K562 (cell line): Measurements from ENCODE around the gene COG6. TPM values are rescaled to one million over a fixed set of nuclear protein-coding genes. Genes with fewer than 3 reads are reported as not detected.

Experiments
- ATAC-seq: fragments of 200-7000 bp; cut with Tn5 transposase; 3 replicates; pipeline ENCODE4 v1.9.1; 2020; ENCODE audit warnings: moderate library complexity
- BruUV-seq: library from RNA; stranded (reverse); fragments of 400-500 nt; replicated peaks from 2 replicates; lab custom pipeline; 2021; lab: Mats Ljungman, UMichigan
- CTCF ChIA-PET: fragments of 300-600 bp; formaldehyde crosslinking; extraction: SDS; loops from one replicate; lab custom pipeline; 2021; ENCODE audit warnings: low intra/inter-chr PET ratio; lab: Yijun Ruan, JAX
- POLR2A ChIA-PET: fragments of 300-600, 350-650 bp; sonication (Branson Sonifier 250); formaldehyde crosslinking; extraction: SDS; loops from one replicate; lab custom pipeline; 2021; ENCODE audit warnings: antibody characterized with exemption, inconsistent platforms; lab: Yijun Ruan, JAX
- DNase-seq, 4 experiments: peaks; one replicate each; pipeline versions ENCODE4 v3.0.0 to v3.0.0-alpha.2; 2011 to 2018; ENCODE audit warnings: low spot score in 3 of 4, mixed read lengths in 3 of 4; ENCODE audit errors: extremely low read depth in 1 of 4
- FAIRE-seq: peaks from 2 replicates; lab custom pipeline; 2011; peaks lifted over from hg19 to GRCh38; lab: Jason Lieb, UNC
- H2AFZ ChIP-seq: 2 replicates; pipeline ENCODE4 v1.6.0; 2011; ENCODE audit warnings: low read depth, low read length, control low read depth, inconsistent platforms
- H3K27ac ChIP-seq: fragments of 200-600 bp; 3 replicates; pipeline ENCODE4 v1.8.0; 2011; ENCODE audit warnings: low read depth, mild to moderate bottlenecking, control low read depth, inconsistent platforms, low read length, moderate library complexity, mixed read lengths; ENCODE audit errors: extremely low read depth
- H3K27me3 ChIP-seq, 2 experiments: fragments of 300-600 bp in 1 of 2; 2 replicates in 1 of 2; 3 replicates in 1 of 2; pipeline versions ENCODE4 v1.6.0 to v1.8.0; 2011; ENCODE audit warnings: inconsistent platforms in 2 of 2, low read length in 2 of 2, mild to moderate bottlenecking in 1 of 2, mixed read lengths in 1 of 2, moderate library complexity in 1 of 2; ENCODE audit not compliant: control insufficient read depth in 2 of 2, insufficient read depth in 2 of 2
- H3K36me3 ChIP-seq: fragments of 300-600 bp; 3 replicates; pipeline ENCODE4 v1.8.0; 2011; ENCODE audit warnings: mild to moderate bottlenecking, low read length, inconsistent platforms; ENCODE audit not compliant: control insufficient read depth, insufficient read depth
- H3K4me1 ChIP-seq, 2 experiments: fragments of 200-600 bp in 1 of 2; replicated peaks in 1 of 2; 2 replicates in 1 of 2; 3 replicates in 1 of 2; pipeline versions ENCODE4 v1.5.1 to v1.8.0; 2011; ENCODE audit warnings: inconsistent platforms in 2 of 2, low read length in 2 of 2, mild to moderate bottlenecking in 1 of 2, mixed read lengths in 1 of 2, moderate library complexity in 1 of 2; ENCODE audit not compliant: control insufficient read depth in 2 of 2, insufficient read depth in 2 of 2
- H3K4me2 ChIP-seq: 2 replicates; pipeline ENCODE4 v1.6.1; 2011; ENCODE audit warnings: low read length, control low read depth, inconsistent platforms, mixed read lengths; ENCODE audit not compliant: insufficient read depth
- H3K4me3 ChIP-seq: fragments of 200-600 bp; sonication (generic), shearing (Covaris generic); 2 replicates; pipeline ENCODE4 v1.5.1; 2016; ENCODE audit warnings: control low read depth, inconsistent platforms
- H3K79me2 ChIP-seq: fragments of 200-600 bp; 3 replicates; pipeline ENCODE4 v1.8.0; 2011; ENCODE audit warnings: low read length, inconsistent platforms; ENCODE audit not compliant: control insufficient read depth, insufficient read depth
- H3K9ac ChIP-seq, 2 experiments: 2 replicates each; pipeline versions ENCODE4 v1.6.0 to v1.6.1; 2011; ENCODE audit warnings: low read depth in 2 of 2, low read length in 2 of 2, control low read depth in 1 of 2, inconsistent platforms in 1 of 2, mild to moderate bottlenecking in 1 of 2, mixed read lengths in 1 of 2; ENCODE audit not compliant: insufficient read depth in 1 of 2
- H3K9me1 ChIP-seq: one replicate; pipeline ENCODE4 v1.6.0; 2011; ENCODE audit warnings: inconsistent platforms, mild to moderate bottlenecking, low read length, moderate library complexity; ENCODE audit not compliant: control insufficient read depth, insufficient read depth
- H3K9me3 ChIP-seq: replicated peaks from 2 replicates; pipeline ENCODE4 v1.5.1; 2011; ENCODE audit warnings: low read depth, low read length, inconsistent platforms; ENCODE audit not compliant: control insufficient read depth, insufficient read depth
- H4K20me1 ChIP-seq: replicated peaks from 2 replicates; pipeline ENCODE4 v1.6.1; 2011; ENCODE audit warnings: low read length, inconsistent platforms, mixed read lengths; ENCODE audit not compliant: control insufficient read depth, insufficient read depth
- CEBPB ChIP-seq: fragments of 450-650 bp; IDR thresholded peaks from 2 replicates; pipeline ENCODE4 v1.6.1; 2016; ENCODE audit warnings: missing genetic modification characterization, missing compliant biosample characterization
- ESRRB ChIP-seq: fragments of 250-450 bp; sonication (Bioruptor Pico); IDR thresholded peaks from 2 replicates; pipeline ENCODE4 v1.5.0; 2020; ENCODE audit warnings: mild to moderate bottlenecking, moderate library complexity, borderline replicate concordance
- FOXJ2 ChIP-seq: fragments of 200-800 bp; sonication (Bioruptor generic); IDR thresholded peaks from 2 replicates; pipeline ENCODE4 v1.6.1; 2016; ENCODE audit warnings: missing genetic modification characterization, missing compliant biosample characterization
- JUND ChIP-seq, 2 experiments: IDR thresholded peaks; 2 replicates in 1 of 2; 3 replicates in 1 of 2; pipeline ENCODE4 v1.6.1; 2011; ENCODE audit warnings: borderline replicate concordance in 2 of 2, low read depth in 2 of 2, low read length in 2 of 2, improper control_type of control experiment in 1 of 2, missing biosample characterization in 1 of 2, missing genetic modification characterization in 1 of 2, missing genetic modification reagents in 1 of 2
- MYNN ChIP-seq, 2 experiments: sonication (generic); formaldehyde crosslinking in 1 of 2; IDR thresholded peaks; 2 replicates each; pipeline versions ENCODE4 v1.5.0 to v1.6.1; 2016 to 2020; ENCODE audit warnings: antibody characterized with exemption in 1 of 2, missing genetic modification reagents in 1 of 2
- NFIX ChIP-seq: fragments of 250-450 bp; sonication (Bioruptor Pico); IDR thresholded peaks from 2 replicates; pipeline ENCODE4 v1.4.0; 2020; ENCODE audit warnings: low read depth, mild to moderate bottlenecking, moderate library complexity
- PHB ChIP-seq: fragments of 250-450 bp; sonication (Bioruptor Pico); IDR thresholded peaks from 2 replicates; pipeline ENCODE4 v1.5.0; 2021
- POLR2A ChIP-seq: fragments of 450-650 bp; conservative IDR thresholded peaks from 2 replicates; pipeline ENCODE4 v1.6.1; 2016
- TARDBP ChIP-seq: fragments of 450-650 bp; IDR thresholded peaks from 2 replicates; pipeline ENCODE4 v1.6.1; 2016
- TCF3 ChIP-seq: sonication (generic); formaldehyde crosslinking; IDR thresholded peaks from 2 replicates; pipeline ENCODE4 v1.4.0; 2020; ENCODE audit warnings: mild to moderate bottlenecking, missing genetic modification reagents
- TEAD2 ChIP-seq: fragments of 450-650 bp; IDR thresholded peaks from 2 replicates; pipeline ENCODE4 v1.6.1; 2016; ENCODE audit warnings: missing genetic modification characterization, control low read depth, missing compliant biosample characterization
- ZNF217 ChIP-seq: sonication (generic); formaldehyde crosslinking; IDR thresholded peaks from 2 replicates; pipeline ENCODE4 v1.8.0; 2022; ENCODE audit warnings: mild to moderate bottlenecking, missing genetic modification reagents
- ZNF232 ChIP-seq: sonication (generic); formaldehyde crosslinking; IDR thresholded peaks from 2 replicates; pipeline ENCODE4 v1.8.0; 2022; ENCODE audit warnings: mild to moderate bottlenecking, missing genetic modification reagents
- ZNF24 ChIP-seq: fragments of 450-650 bp; IDR thresholded peaks from 2 replicates; pipeline ENCODE4 v1.6.1; 2016
- ZNF311 ChIP-seq: fragments of 250-450 bp; sonication (Bioruptor Pico); IDR thresholded peaks from 2 replicates; pipeline ENCODE4 v1.4.0; 2020; ENCODE audit warnings: mild to moderate bottlenecking, moderate library complexity
- ZNF551 ChIP-seq: fragments of 250-450 bp; sonication (Bioruptor Pico); IDR thresholded peaks from 2 replicates; pipeline ENCODE4 v1.5.0; 2021; ENCODE audit warnings: mild to moderate bottlenecking, moderate library complexity
- ZNF584 ChIP-seq: fragments of 200-800 bp; sonication (Bioruptor generic); IDR thresholded peaks from 2 replicates; pipeline ENCODE4 v1.6.1; 2016; ENCODE audit warnings: low read depth, mild to moderate bottlenecking, missing genetic modification characterization, missing compliant biosample characterization
- WGBS: fragments of 100-300 bp; shearing (Covaris generic); methylation state at CpG from one replicate; pipeline ENCODE4 v1.1.6; 2016; ENCODE audit warnings: low coverage, mixed read lengths; ENCODE audit not compliant: insufficient coverage; ENCODE audit errors: missing lambda C conversion rate; 5-methylcytosine and 5-hydroxymethylcytosine counted together
- in situ Hi-C: fragments of 300-500 bp; cut with MboI; formaldehyde crosslinking; loops from 4 replicates; pipeline ENCODE4 v1.15.0; 2018; ENCODE audit warnings: inconsistent platforms, mixed read lengths
- intact Hi-C: fragments of 100-400 bp; cut with micrococcal nuclease; formaldehyde crosslinking; loops from 2 replicates; pipeline ENCODE4 v1.14.2; 2022
- polyA plus RNA-seq, 8 experiments: library from polyadenylated mRNA; depleted of rRNA in 4 of 8; stranded (reverse) in 5 of 8; unstranded in 3 of 8; fragments of >200 nt; fragmentation: Nextera tagmentation in 2 of 8; fragmentation: Illumina TruSeq in 1 of 8; extraction: Ambion mirVana in 2 of 8; extraction: Trizol in 1 of 8; gene quantifications; 2 replicates each; pipeline versions ENCODE4 v1.2.1 to v1.2.3, GENCODE V29; 2011 to 2014; ENCODE audit warnings: inconsistent platforms in 1 of 8, missing spikeins in 1 of 8
- total RNA-seq, 7 experiments: library from RNA; depleted of rRNA in 6 of 7; stranded (reverse); fragments of >200 nt in 6 of 7; fragmentation: Illumina TruSeq in 2 of 7; extraction: Trizol in 2 of 7; gene quantifications; 2 replicates each; pipeline versions ENCODE4 v1.2.1 to v1.2.3, GENCODE V29; 2011 to 2021; ENCODE audit warnings: low replicate concordance in 1 of 7
- TF ChIP-seq, protein P1 (sequence below): fragments of 450-650 bp; formaldehyde crosslinking; conservative IDR thresholded peaks from 2 replicates; pipeline ENCODE4 v1.4.0; 2022; ENCODE audit warnings: mild to moderate bottlenecking, missing genetic modification characterization

Gene COG6
- total and polyA plus RNA-seq, 9 of the 15 experiments (the other 6 are each of a cell fraction or from before 2014, with no cell fraction given) = 2.6 to 20.9 (median 9.6) TPM

DNA sequence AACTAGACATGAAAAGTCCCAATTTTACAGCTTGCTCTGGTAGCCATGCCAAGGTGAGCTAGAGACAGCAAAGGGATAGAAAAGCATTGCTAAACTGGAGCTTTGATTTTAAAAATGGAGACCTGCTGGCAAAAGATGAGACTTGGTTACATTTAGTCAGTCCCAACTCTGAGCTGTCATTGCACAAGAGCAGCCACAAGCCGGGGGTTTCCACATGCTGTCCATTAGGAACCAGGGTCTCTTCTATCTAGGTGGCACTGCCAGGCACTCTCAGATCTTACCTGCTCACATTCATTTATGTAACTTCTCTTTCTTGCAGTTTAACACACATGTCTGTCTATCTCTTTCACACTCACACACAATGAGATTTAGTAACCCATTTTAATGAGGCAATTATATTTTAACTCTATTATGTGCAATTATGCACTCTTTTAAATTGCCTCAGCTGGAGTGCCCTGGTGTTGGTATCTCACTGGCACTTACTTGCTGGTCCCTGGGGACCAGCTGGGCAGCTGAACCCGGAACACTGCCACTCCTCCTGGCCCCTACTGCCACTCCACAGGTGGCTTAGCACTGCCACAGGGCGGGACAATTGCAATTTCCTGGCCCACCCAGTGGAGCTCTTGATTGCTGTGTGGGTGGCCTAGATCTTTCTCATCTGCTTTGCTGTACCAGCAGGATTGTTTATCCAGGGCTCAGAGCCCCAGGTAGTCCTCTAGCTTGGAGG lies 112.5 kb downstream of the COG6 start:
- H3K9ac ChIP-seq = no peak overlapping the region
- ATAC-seq (no peak), DNase-seq (no peak), FAIRE-seq (no peak)
- H3K9me3 ChIP-seq = no peaks in the 10 kb centered on the region
- no peaks in the 10 kb centered on the region for H3K36me3 ChIP-seq
- no peaks in the 10 kb centered on the region for H3K4me1 ChIP-seq
- no peak overlapping the region for H2AFZ ChIP-seq
- H3K9me1 ChIP-seq = no peaks in the 10 kb centered on the region
- intact Hi-C loops (no loop called here), in situ Hi-C loops (no loop called here)
- BruUV-seq = no TSS peak
- no peaks in the 10 kb centered on the region for H4K20me1 ChIP-seq
- H3K79me2 ChIP-seq = no peaks in the 10 kb centered on the region
- 0% methylated on average over 3 of the region's 3 CpGs for WGBS
- H3K27me3 ChIP-seq = no peaks in the 10 kb centered on the region
- POLR2A ChIA-PET = interaction anchor here (0.6 to 0.7 kb wide), 2 partner anchors 9 to 1074 kb away, joined by 3 to 4 read pairs; no protein-coding TSS in a partner anchor
- TF ChIP-seq NFIX (no peak), ZNF217 (CRISPR knock-in tag) (no peak), FOXJ2 (tag) (no peak), POLR2A (no peak), ZNF24 (no peak)
- CTCF ChIA-PET = no interaction called here
- H3K27ac ChIP-seq = no peak overlapping the region
- no peak overlapping the region for H3K4me3 ChIP-seq
- no peak overlapping the region for H3K4me2 ChIP-seq

DNA sequence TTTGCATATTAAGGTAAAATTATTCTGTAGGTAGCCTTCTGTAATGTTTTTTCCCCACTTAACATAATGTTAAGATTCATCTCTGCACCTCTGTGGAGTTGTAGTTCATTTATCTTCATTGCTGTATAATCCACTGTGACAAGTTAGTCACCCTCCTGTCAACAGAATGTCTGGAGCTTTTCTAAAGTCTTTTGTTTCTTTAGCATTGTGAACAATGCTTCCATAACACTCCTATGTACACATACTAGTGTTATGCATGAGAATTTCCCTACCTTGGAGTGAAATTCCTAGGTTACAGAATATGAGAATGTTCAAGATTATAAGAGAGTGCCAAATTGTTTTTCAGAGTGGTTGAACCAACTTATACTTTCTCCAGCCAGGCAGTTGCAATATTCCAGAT lies 113.5 kb downstream of the COG6 start:
- CTCF ChIA-PET = no interaction called here
- Histone ChIP-seq H3K27me3 (no peaks in the 10 kb centered on the region), H3K9me3 (no peaks in the 10 kb centered on the region), H3K9me1 (no peaks in the 10 kb centered on the region), H3K9ac (no peak overlapping the region), H2AFZ (no peak overlapping the region), H3K27ac (no peak overlapping the region), H3K36me3 (no peaks in the 10 kb centered on the region), H3K4me3 (no peak overlapping the region), H3K79me2 (no peaks in the 10 kb centered on the region), H3K4me2 (no peak overlapping the region), H3K4me1 (no peaks in the 10 kb centered on the region), H4K20me1 (no peaks in the 10 kb centered on the region)
- DNase-seq (no peak), FAIRE-seq (no peak), ATAC-seq (no peak)
- POLR2A ChIA-PET = no interaction called here
- no TSS peak for BruUV-seq
- in situ Hi-C loops = no loop called here
- intact Hi-C loops = no loop called here
- no peak for TF ChIP-seq JUND (IDR thresholded peaks at IDR 0.05; ENCODE audit: borderline replicate concordance, low read depth, low read length)
- no peak for TF ChIP-seq JUND (tag; IDR thresholded peaks at IDR 0.05; ENCODE audit: borderline replicate concordance, low read depth, low read length)
- TF ChIP-seq ZNF551 (CRISPR knock-in tag) = no peak
- TF ChIP-seq, protein P1, sequence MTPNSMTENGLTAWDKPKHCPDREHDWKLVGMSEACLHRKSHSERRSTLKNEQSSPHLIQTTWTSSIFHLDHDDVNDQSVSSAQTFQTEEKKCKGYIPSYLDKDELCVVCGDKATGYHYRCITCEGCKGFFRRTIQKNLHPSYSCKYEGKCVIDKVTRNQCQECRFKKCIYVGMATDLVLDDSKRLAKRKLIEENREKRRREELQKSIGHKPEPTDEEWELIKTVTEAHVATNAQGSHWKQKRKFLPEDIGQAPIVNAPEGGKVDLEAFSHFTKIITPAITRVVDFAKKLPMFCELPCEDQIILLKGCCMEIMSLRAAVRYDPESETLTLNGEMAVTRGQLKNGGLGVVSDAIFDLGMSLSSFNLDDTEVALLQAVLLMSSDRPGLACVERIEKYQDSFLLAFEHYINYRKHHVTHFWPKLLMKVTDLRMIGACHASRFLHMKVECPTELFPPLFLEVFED (CRISPR knock-in tag) = no peak
- no peak for TF ChIP-seq TEAD2
- TF ChIP-seq ZNF584 (CRISPR knock-in tag) = no peak
- no peak for TF ChIP-seq ZNF217 (CRISPR knock-in tag)
- TF ChIP-seq ESRRB (CRISPR knock-in tag) = no peak
- no peak for TF ChIP-seq TCF3 (CRISPR knock-in tag)
- TF ChIP-seq ZNF311 (CRISPR knock-in tag) = no peak
- TF ChIP-seq TARDBP = no peak
- no peak for TF ChIP-seq MYNN (IDR thresholded peaks at IDR 0.05)
- TF ChIP-seq MYNN (CRISPR knock-in tag; IDR thresholded peaks at IDR 0.05) = no peak
- no peak for TF ChIP-seq PHB (CRISPR knock-in tag)
- no peak for TF ChIP-seq ZNF232 (CRISPR knock-in tag)
- no peak for TF ChIP-seq CEBPB (tag)
